Osteocyte (in vitro differentiated cells): Measurements from ENCODE around the gene CENPX. TPM values are rescaled to one million over a fixed set of nuclear protein-coding genes. Genes with fewer than 3 reads are reported as not detected.

ENCODE experiments used
- DNase-seq: peaks from one replicate; pipeline ENCODE4 v3.0.0; 2021; ENCODE audit warnings: mixed read lengths; ENCODE audit not compliant: unreplicated experiment; ENCODE audit errors: extremely low spot score
- H3K27ac Mint-ChIP-seq: one replicate; pipeline ENCODE4 v1.8.0; 2021; ENCODE audit warnings: mild to moderate bottlenecking, mixed read lengths; ENCODE audit not compliant: unreplicated experiment
- H3K27me3 Mint-ChIP-seq: one replicate; pipeline ENCODE4 v1.8.0; 2021; ENCODE audit warnings: mixed read lengths; ENCODE audit not compliant: unreplicated experiment
- H3K36me3 Mint-ChIP-seq: one replicate; pipeline ENCODE4 v1.8.0; 2021; ENCODE audit warnings: mixed read lengths; ENCODE audit not compliant: unreplicated experiment
- H3K4me1 Mint-ChIP-seq: one replicate; pipeline ENCODE4 v1.8.0; 2021; ENCODE audit warnings: mixed read lengths; ENCODE audit not compliant: unreplicated experiment
- H3K4me3 Mint-ChIP-seq: one replicate; pipeline ENCODE4 v1.8.0; 2021; ENCODE audit warnings: mild to moderate bottlenecking, moderate library complexity, mixed read lengths; ENCODE audit not compliant: unreplicated experiment
- H3K9me3 Mint-ChIP-seq: one replicate; pipeline ENCODE4 v1.8.0; 2021; ENCODE audit warnings: mixed read lengths; ENCODE audit not compliant: unreplicated experiment
- CTCF ChIP-seq: fragments of 200-600 bp; sonication (generic); IDR thresholded peaks from 2 replicates; pipeline ENCODE4 v1.5.0; 2021; ENCODE audit warnings: antibody characterized with exemption, mild to moderate bottlenecking, moderate library complexity
- total RNA-seq: library from RNA; stranded (reverse); gene quantifications from 2 replicates; pipeline ENCODE4 v1.2.1, GENCODE V29; 2021

Gene CENPX
- total RNA-seq, 1 donor from 2014 or later: 31.7 TPM

GRCh38 chr17:82054351-82055022 lies 31.8 kb upstream of the CENPX start:
- H3K27me3 Mint-ChIP-seq: no peaks in the 10 kb centered on the region
- TF ChIP-seq CTCF: no peak
- H3K4me3 Mint-ChIP-seq: no peak overlapping the region
- no peak overlapping the region for H3K27ac Mint-ChIP-seq
- no peak for DNase-seq
- H3K9me3 Mint-ChIP-seq: no peaks in the 10 kb centered on the region
- peaks cover 13% of the 10 kb centered on the region for H3K36me3 Mint-ChIP-seq
- peaks cover 17% of the 10 kb centered on the region for H3K4me1 Mint-ChIP-seq

- H3K4me3 Mint-ChIP-seq: peak overlapping the region; percentile 78
Observed at GRCh38 chr17:82053556-82054263, 31.0 kb upstream of the CENPX start.

GRCh38 chr17:82053130-82053529 lies 30.5 kb upstream of the CENPX start:
- H3K27ac Mint-ChIP-seq: no peak overlapping the region
- H3K27me3 Mint-ChIP-seq: no peaks in the 10 kb centered on the region
- H3K9me3 Mint-ChIP-seq: no peaks in the 10 kb centered on the region

More at GRCh38 chr17:82053556-82054263, 31.0 kb upstream of the CENPX start:
- Mint-ChIP-seq H3K27ac (no peak overlapping the region), H3K36me3 (peaks cover 13% of the 10 kb centered on the region), H3K4me1 (peaks cover 17% of the 10 kb centered on the region), H3K27me3 (no peaks in the 10 kb centered on the region), H3K9me3 (no peaks in the 10 kb centered on the region)
- DNase-seq: no peak
- TF ChIP-seq CTCF: no peak

DNA sequence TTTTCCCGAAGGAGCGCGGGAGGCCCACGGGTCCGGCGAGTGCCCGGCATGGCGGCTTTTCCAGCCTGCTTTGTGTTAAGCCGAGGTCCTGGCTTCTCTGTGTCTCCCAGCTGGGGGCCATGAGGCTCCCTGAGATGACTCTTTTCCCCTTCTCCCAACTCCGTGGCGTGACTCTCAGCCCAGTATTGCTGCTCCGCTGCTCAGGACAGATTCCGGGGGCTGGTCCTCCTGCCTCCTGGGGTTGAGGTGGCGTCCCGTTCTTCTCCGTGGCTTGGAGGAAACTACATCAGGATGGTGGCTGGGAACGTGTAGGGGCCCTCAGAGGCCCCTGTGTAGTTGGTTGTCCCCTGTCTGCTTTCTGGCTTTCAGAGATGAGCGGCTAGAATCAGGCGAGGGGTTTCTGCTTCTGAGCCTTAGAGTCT lies 30.0 kb upstream of the CENPX start:
- Mint-ChIP-seq H3K9me3 (no peaks in the 10 kb centered on the region), H3K27ac (peak overlapping the region; percentile 34), H3K36me3 (peaks cover 10% of the 10 kb centered on the region), H3K27me3 (no peaks in the 10 kb centered on the region), H3K4me3 (peak overlapping the region; percentile 78), H3K4me1 (peaks cover 17% of the 10 kb centered on the region)
- TF ChIP-seq CTCF: no peak
- DNase-seq: no peak

More at GRCh38 chr17:82053130-82053529, 30.5 kb upstream of the CENPX start:
- TF ChIP-seq CTCF: no peak
- H3K36me3 Mint-ChIP-seq: peaks cover 13% of the 10 kb centered on the region
- peak overlapping the region; percentile 78 for H3K4me3 Mint-ChIP-seq
- no peak for DNase-seq
- H3K4me1 Mint-ChIP-seq: peaks cover 17% of the 10 kb centered on the region
